ENCODE measurements around the gene CFAP46.

Gene CFAP46

GRCh38 chr10:132810141-132810806, 132.1 kb downstream of the CFAP46 start:
- Histone ChIP-seq H4K20me1 (ENCODE audit: low read depth, low read length) (no peaks in the 10 kb centered on the region), H3K9ac (ENCODE audit: low read length) (no peak overlapping the region)
- TF ChIP-seq CTCF (IDR thresholded peaks at IDR 0.05; ENCODE audit: insufficient read depth, low read length, poor library complexity, severe bottlenecking) (no peak), EZH2phosphoT487 (conservative IDR thresholded peaks at IDR 0.05; ENCODE audit: low read length) (no peak)

GRCh38 chr10:132809232-132810140, 132.9 kb downstream of the CFAP46 start:
- TF ChIP-seq EZH2phosphoT487 (conservative IDR thresholded peaks at IDR 0.05; ENCODE audit: low read length): no peak
- no peak for TF ChIP-seq CTCF (IDR thresholded peaks at IDR 0.05; ENCODE audit: insufficient read depth, low read length, poor library complexity, severe bottlenecking)
- Histone ChIP-seq H3K36me3 (ENCODE audit: low read length) (no peaks in the 10 kb centered on the region), H4K20me1 (ENCODE audit: low read depth, low read length) (no peaks in the 10 kb centered on the region), H3K9ac (ENCODE audit: low read length) (no peak overlapping the region), H3K4me3 (ENCODE audit: insufficient read depth, low read length, poor library complexity, severe bottlenecking) (no peak overlapping the region), H3K79me2 (ENCODE audit: insufficient read depth, low read length) (no peaks in the 10 kb centered on the region), H3K4me2 (ENCODE audit: low read depth, low read length, poor library complexity, severe bottlenecking) (no peak overlapping the region), H3K27me3 (ENCODE audit: low read length) (no peaks in the 10 kb centered on the region), H3K27ac (ENCODE audit: low read depth, low read length) (no peak overlapping the region), H3F3A (ENCODE audit: insufficient read depth) (no peaks in the 10 kb centered on the region), H2AFZ (ENCODE audit: low read depth, low read length, severe bottlenecking) (no peak overlapping the region), H3K9me2 (replicated peaks; ENCODE audit: insufficient read depth, low read length) (no peaks in the 10 kb centered on the region), H3K9me3 (ENCODE audit: insufficient read depth, low read length) (no peaks in the 10 kb centered on the region)

More at GRCh38 chr10:132810141-132810806, 132.1 kb downstream of the CFAP46 start:
- H3K27ac ChIP-seq (ENCODE audit: low read depth, low read length): no peak overlapping the region
- no peaks in the 10 kb centered on the region for H3F3A ChIP-seq (ENCODE audit: insufficient read depth)
- no peak overlapping the region for H2AFZ ChIP-seq (ENCODE audit: low read depth, low read length, severe bottlenecking)
- no peaks in the 10 kb centered on the region for H3K9me2 ChIP-seq (replicated peaks; ENCODE audit: insufficient read depth, low read length)
- no peak overlapping the region for H3K4me2 ChIP-seq (ENCODE audit: low read depth, low read length, poor library complexity, severe bottlenecking)
- no peaks in the 10 kb centered on the region for H3K36me3 ChIP-seq (ENCODE audit: low read length)
- no peak overlapping the region for H3K4me3 ChIP-seq (ENCODE audit: insufficient read depth, low read length, poor library complexity, severe bottlenecking)
- no peaks in the 10 kb centered on the region for H3K9me3 ChIP-seq (ENCODE audit: insufficient read depth, low read length)
- H3K79me2 ChIP-seq (ENCODE audit: insufficient read depth, low read length): no peaks in the 10 kb centered on the region
- H3K27me3 ChIP-seq (ENCODE audit: low read length): no peaks in the 10 kb centered on the region

- Histone ChIP-seq H3K9me3 (ENCODE audit: insufficient read depth, low read length) (no peaks in the 10 kb centered on the region), H3K36me3 (ENCODE audit: low read length) (no peaks in the 10 kb centered on the region), H3K27me3 (ENCODE audit: low read length) (no peaks in the 10 kb centered on the region), H3K4me3 (ENCODE audit: insufficient read depth, low read length, poor library complexity, severe bottlenecking) (no peak overlapping the region), H3K79me2 (ENCODE audit: insufficient read depth, low read length) (no peaks in the 10 kb centered on the region), H2AFZ (ENCODE audit: low read depth, low read length, severe bottlenecking) (no peak overlapping the region), H3K9me2 (replicated peaks; ENCODE audit: insufficient read depth, low read length) (no peaks in the 10 kb centered on the region), H3K9ac (ENCODE audit: low read length) (no peak overlapping the region), H3K27ac (ENCODE audit: low read depth, low read length) (no peak overlapping the region), H3K4me2 (ENCODE audit: low read depth, low read length, poor library complexity, severe bottlenecking) (no peak overlapping the region), H4K20me1 (ENCODE audit: low read depth, low read length) (no peaks in the 10 kb centered on the region), H3F3A (ENCODE audit: insufficient read depth) (no peaks in the 10 kb centered on the region)
- no peak for TF ChIP-seq EZH2phosphoT487 (conservative IDR thresholded peaks at IDR 0.05; ENCODE audit: low read length)
- TF ChIP-seq CTCF (IDR thresholded peaks at IDR 0.05; ENCODE audit: insufficient read depth, low read length, poor library complexity, severe bottlenecking): no peak
These were observed 133.8 kb downstream of the CFAP46 start for GRCh38 chr10:132808383-132809231.

Data from SU-DHL-6 (cell line).